Left ventricle myocardium inferior (tissue), 1 donor: Measurements from ENCODE around the gene PTPRJ. TPM values are rescaled to one million over a fixed set of nuclear protein-coding genes. Genes with fewer than 3 reads are reported as not detected.
"Not testable (repeated sequence)": the region's sequence is repeated elsewhere in the genome, so short reads cannot be mapped to it uniquely, and the experiment has no call there.

Experiments used
- DNase-seq: peaks from one replicate; pipeline ENCODE4 v3.0.0-alpha.2; 2020
- H3K27ac ChIP-seq: fragments of 200-600 bp; replicated peaks from 2 replicates; pipeline ENCODE4 v1.8.0; 2021
- H3K27me3 ChIP-seq: fragments of 200-600 bp; 2 replicates; pipeline ENCODE4 v1.8.0; 2021; ENCODE audit warnings: low read depth
- H3K36me3 ChIP-seq: fragments of 200-600 bp; 2 replicates; pipeline ENCODE4 v1.8.0; 2021
- H3K4me1 ChIP-seq: fragments of 200-600 bp; 2 replicates; pipeline ENCODE4 v1.8.0; 2021
- H3K4me3 ChIP-seq: fragments of 200-600 bp; 2 replicates; pipeline ENCODE4 v1.8.0; 2021; ENCODE audit warnings: mild to moderate bottlenecking, moderate library complexity
- H3K9me3 ChIP-seq: fragments of 200-600 bp; replicated peaks from 2 replicates; pipeline ENCODE4 v1.8.0; 2021
- CTCF ChIP-seq: fragments of 200-600 bp; IDR thresholded peaks from 2 replicates; pipeline ENCODE4 v1.8.0; 2021; ENCODE audit warnings: antibody characterized with exemption, mild to moderate bottlenecking, borderline replicate concordance
- intact Hi-C: fragments of 100-400 bp; cut with micrococcal nuclease; formaldehyde crosslinking; loops from one replicate; pipeline ENCODE4 v1.11.0; 2022
- total RNA-seq: library from RNA; stranded (reverse); fragmentation: NEBNext Ultra II Directional; extraction: Animal tissue kit (Norgen Biotek cat#: 25700); gene quantifications from one replicate; pipeline ENCODE4 v1.2.1, GENCODE V29; 2021
- donor health status: DM: no; HTN: yes; CAD: no; lungs with severe emphysema.

PTPRJ gene
- total RNA-seq, 1 donor from 2014 or later = 6.8 TPM

GRCh38 chr11:47950396-47950795, 30.0 kb upstream of the PTPRJ start:
- DNase-seq = no peak
- no peaks in the 10 kb centered on the region for H3K36me3 ChIP-seq
- H3K27me3 ChIP-seq = no peaks in the 10 kb centered on the region
- TF ChIP-seq CTCF = no peak
- H3K27ac ChIP-seq = no peak overlapping the region
- no peak overlapping the region for H3K4me3 ChIP-seq
- intact Hi-C loops = no loop called here
- H3K4me1 ChIP-seq = peaks cover 10% of the 10 kb centered on the region
- H3K9me3 ChIP-seq = no peaks in the 10 kb centered on the region

GRCh38 chr11:47951504-47951903, 28.9 kb upstream of the PTPRJ start:
- H3K27ac ChIP-seq, intact Hi-C loops, H3K4me3 ChIP-seq, H3K36me3 ChIP-seq, DNase-seq, H3K27me3 ChIP-seq, H3K4me1 ChIP-seq, H3K9me3 ChIP-seq: not testable (repeated sequence)

- no peak for DNase-seq
- Histone ChIP-seq H3K27me3 (no peaks in the 10 kb centered on the region), H3K27ac (no peak overlapping the region), H3K9me3 (no peaks in the 10 kb centered on the region), H3K4me3 (no peak overlapping the region), H3K4me1 (no peaks in the 10 kb centered on the region), H3K36me3 (no peaks in the 10 kb centered on the region)
- no peak for TF ChIP-seq CTCF
- intact Hi-C loops = no loop called here
Measured at GRCh38 chr11:47955061-47955755, 25.2 kb upstream of the PTPRJ start.

- no peaks in the 10 kb centered on the region for H3K4me1 ChIP-seq
- no peaks in the 10 kb centered on the region for H3K27me3 ChIP-seq
- no peaks in the 10 kb centered on the region for H3K36me3 ChIP-seq
- no peak overlapping the region for H3K27ac ChIP-seq
- TF ChIP-seq CTCF = no peak
- no peak overlapping the region for H3K4me3 ChIP-seq
- no peaks in the 10 kb centered on the region for H3K9me3 ChIP-seq
- DNase-seq = no peak
- intact Hi-C loops = no loop called here
Measured at GRCh38 chr11:47960015-47960414, 20.3 kb upstream of the PTPRJ start.

DNA sequence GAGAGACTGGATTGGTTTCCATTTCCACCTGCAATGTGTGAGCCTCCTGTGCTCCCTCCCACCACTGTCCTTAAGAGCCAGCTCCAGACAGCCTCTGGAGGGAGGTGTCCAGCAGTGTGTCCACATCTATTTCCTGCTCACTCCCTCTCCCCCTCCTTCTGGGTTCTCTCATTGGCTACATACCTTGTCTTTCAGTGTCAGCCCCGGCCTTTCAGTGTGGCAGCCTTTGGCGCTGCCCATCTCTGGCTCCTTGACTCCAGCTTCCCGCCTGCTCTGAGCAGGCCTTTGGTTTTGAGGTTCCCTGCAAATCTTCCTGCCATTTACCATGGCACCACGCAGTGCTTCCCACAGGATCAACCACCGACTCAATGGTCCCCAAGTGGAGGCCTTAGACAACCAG, 19.0 kb upstream of the PTPRJ start:
- Histone ChIP-seq H3K27me3 (no peaks in the 10 kb centered on the region), H3K36me3 (no peaks in the 10 kb centered on the region), H3K4me1 (no peaks in the 10 kb centered on the region), H3K9me3 (no peaks in the 10 kb centered on the region), H3K4me3 (no peak overlapping the region), H3K27ac (no peak overlapping the region)
- intact Hi-C loops = no loop called here
- no peak for DNase-seq
- no peak for TF ChIP-seq CTCF

DNA sequence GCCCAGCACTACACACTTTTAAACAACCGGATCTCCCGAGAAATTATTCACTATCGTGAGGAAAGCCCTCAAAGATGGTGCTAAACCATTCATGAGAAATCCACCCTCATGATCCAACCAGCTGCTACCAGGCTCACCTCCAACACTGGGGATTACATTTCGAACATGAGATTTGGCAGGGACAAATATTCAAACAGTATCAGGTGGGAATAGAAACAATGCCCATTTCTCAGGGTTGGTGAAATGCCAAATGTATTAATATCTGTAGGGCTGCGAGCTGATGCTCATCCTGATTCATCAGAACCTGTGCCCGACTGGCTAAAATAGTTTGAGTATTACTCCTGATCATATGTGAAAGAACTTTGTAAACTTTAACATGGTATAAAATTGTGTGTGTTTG, 15.8 kb upstream of the PTPRJ start:
- TF ChIP-seq CTCF = no peak
- Histone ChIP-seq H3K27ac (no peak overlapping the region), H3K27me3 (no peaks in the 10 kb centered on the region), H3K36me3 (no peaks in the 10 kb centered on the region), H3K9me3 (no peaks in the 10 kb centered on the region), H3K4me1 (no peaks in the 10 kb centered on the region), H3K4me3 (no peak overlapping the region)
- intact Hi-C loops = no loop called here
- no peak for DNase-seq
